Chondrocyte (in vitro differentiated cells): Measurements from ENCODE around the gene BCL2L14. TPM values are rescaled to one million over a fixed set of nuclear protein-coding genes. Genes with fewer than 3 reads are reported as not detected.

Experiments
- DNase-seq: peaks from one replicate; pipeline ENCODE4 v3.0.0; 2021; ENCODE audit warnings: mixed read lengths, low spot score
- H3K27ac Mint-ChIP-seq: one replicate; pipeline ENCODE4 v1.8.0; 2021; ENCODE audit warnings: mild to moderate bottlenecking, moderate library complexity, mixed read lengths; ENCODE audit not compliant: unreplicated experiment
- H3K27me3 Mint-ChIP-seq: 2 replicates; pipeline ENCODE4 v1.8.0; 2021; ENCODE audit warnings: low read depth, mixed read lengths
- H3K36me3 Mint-ChIP-seq: 2 replicates; pipeline ENCODE4 v1.8.0; 2021; ENCODE audit warnings: low read depth, mixed read lengths
- H3K4me1 Mint-ChIP-seq: 2 replicates; pipeline ENCODE4 v1.8.0; 2021; ENCODE audit warnings: low read depth, mild to moderate bottlenecking, mixed read lengths
- H3K4me3 Mint-ChIP-seq: one replicate; pipeline ENCODE4 v1.8.0; 2021; ENCODE audit warnings: mild to moderate bottlenecking, moderate library complexity, mixed read lengths; ENCODE audit not compliant: unreplicated experiment
- H3K9me3 Mint-ChIP-seq: 2 replicates; pipeline ENCODE4 v1.8.0; 2021; ENCODE audit warnings: low read depth, mixed read lengths
- total RNA-seq: library from RNA; stranded (reverse); gene quantifications from 3 replicates; pipeline ENCODE4 v1.2.1, GENCODE V29; 2021
- TF ChIP-seq, protein P1 (sequence below): fragments of 200-600 bp; sonication (generic); IDR thresholded peaks from 2 replicates; pipeline ENCODE4 v1.5.0; 2021; ENCODE audit warnings: antibody characterized with exemption, mild to moderate bottlenecking, moderate library complexity

BCL2L14 gene
- total RNA-seq, 1 donor from 2014 or later = not detected

DNA sequence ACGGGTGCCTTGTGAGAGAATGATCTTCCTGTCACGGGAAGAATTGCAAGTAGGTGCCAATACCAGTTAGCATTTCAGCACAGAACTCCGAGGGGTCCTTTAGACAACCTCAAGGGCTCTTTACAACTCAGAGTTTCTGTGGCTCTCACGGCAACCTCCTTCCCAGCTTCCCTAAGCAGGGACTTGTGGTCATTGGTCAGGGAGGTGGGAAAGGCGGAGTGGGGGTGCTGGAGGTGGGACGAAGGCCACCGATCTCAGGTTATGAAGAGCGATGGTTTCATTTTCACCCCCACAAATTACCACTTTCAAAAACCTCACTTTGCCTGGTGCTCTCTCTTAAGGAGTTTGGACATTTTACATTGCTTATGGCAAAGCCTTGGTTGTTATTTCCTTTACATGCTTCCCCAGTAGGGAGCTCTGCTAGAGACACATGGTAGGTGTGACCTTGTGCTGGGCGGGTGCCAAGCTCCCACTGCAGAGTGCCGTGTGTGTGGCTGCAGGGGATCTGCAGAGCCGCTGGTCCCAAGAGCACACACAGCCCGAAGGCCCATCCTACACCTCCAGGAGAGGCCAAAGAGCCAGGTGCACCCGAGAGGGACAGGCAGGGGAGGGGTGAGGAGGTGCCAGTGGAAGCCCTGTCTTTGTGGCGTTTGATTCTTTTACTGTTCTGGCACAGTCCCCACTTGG, 21.4 kb downstream of the BCL2L14 start:
- TF ChIP-seq, protein P1, sequence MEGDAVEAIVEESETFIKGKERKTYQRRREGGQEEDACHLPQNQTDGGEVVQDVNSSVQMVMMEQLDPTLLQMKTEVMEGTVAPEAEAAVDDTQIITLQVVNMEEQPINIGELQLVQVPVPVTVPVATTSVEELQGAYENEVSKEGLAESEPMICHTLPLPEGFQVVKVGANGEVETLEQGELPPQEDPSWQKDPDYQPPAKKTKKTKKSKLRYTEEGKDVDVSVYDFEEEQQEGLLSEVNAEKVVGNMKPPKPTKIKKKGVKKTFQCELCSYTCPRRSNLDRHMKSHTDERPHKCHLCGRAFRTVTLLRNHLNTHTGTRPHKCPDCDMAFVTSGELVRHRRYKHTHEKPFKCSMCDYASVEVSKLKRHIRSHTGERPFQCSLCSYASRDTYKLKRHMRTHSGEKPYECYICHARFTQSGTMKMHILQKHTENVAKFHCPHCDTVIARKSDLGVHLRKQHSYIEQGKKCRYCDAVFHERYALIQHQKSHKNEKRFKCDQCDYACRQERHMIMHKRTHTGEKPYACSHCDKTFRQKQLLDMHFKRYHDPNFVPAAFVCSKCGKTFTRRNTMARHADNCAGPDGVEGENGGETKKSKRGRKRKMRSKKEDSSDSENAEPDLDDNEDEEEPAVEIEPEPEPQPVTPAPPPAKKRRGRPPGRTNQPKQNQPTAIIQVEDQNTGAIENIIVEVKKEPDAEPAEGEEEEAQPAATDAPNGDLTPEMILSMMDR = no peak
- H3K36me3 Mint-ChIP-seq = no peaks in the 10 kb centered on the region
- H3K27me3 Mint-ChIP-seq = no peaks in the 10 kb centered on the region
- peaks cover 69% of the 10 kb centered on the region for H3K4me1 Mint-ChIP-seq
- no peak for DNase-seq
- H3K27ac Mint-ChIP-seq = no peak overlapping the region
- H3K4me3 Mint-ChIP-seq = no peak overlapping the region
- no peaks in the 10 kb centered on the region for H3K9me3 Mint-ChIP-seq

DNA sequence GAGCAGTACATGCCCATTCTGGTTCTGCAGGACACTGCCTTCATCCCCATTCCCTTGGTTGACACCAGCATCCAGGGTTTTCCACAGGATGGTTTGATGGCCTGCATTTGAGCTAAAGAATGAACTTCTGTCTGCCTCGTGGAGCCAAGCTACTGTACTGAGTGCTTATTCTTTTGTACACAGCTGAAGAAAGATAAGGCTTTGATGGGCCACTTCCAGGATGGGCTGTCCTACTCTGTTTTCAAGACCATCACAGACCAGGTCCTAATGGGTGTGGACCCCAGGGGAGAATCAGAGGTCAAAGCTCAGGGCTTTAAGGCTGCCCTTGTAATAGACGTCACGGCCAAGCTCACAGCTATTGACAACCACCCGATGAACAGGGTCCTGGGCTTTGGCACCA, 23.7 kb downstream of the BCL2L14 start:
- peaks cover 77% of the 10 kb centered on the region for H3K4me1 Mint-ChIP-seq
- H3K4me3 Mint-ChIP-seq = no peak overlapping the region

DNA sequence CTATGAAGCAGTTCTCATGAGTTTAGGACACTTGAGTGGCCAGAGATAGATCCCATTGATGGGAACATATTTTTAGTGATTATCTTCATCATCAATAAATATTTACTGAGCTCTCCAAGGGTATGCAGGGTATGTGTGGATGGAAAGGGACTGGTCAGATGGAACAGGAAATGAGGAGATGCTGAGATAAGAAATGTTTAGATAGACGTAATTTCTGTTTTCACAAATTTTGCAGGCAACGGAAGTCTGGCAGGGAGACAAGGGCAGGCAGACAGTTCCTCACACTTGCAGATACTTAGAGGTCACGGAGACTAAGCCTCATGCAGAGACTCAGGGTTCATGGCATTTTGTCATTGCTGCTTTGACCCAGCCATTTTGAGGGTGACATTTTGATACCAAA, 24.3 kb downstream of the BCL2L14 start:
- Mint-ChIP-seq H3K36me3 (peaks cover 5% of the 10 kb centered on the region), H3K4me1 (peaks cover 75% of the 10 kb centered on the region), H3K4me3 (no peak overlapping the region), H3K27me3 (no peaks in the 10 kb centered on the region), H3K9me3 (no peaks in the 10 kb centered on the region), H3K27ac (no peak overlapping the region)
- no peak for DNase-seq
- TF ChIP-seq, protein P1 = no peak

More for the DNA sequence above, 23.7 kb downstream of the BCL2L14 start:
- TF ChIP-seq, protein P1 = no peak
- H3K27ac Mint-ChIP-seq = no peak overlapping the region
- no peaks in the 10 kb centered on the region for H3K27me3 Mint-ChIP-seq
- H3K9me3 Mint-ChIP-seq = no peaks in the 10 kb centered on the region
- peaks cover 5% of the 10 kb centered on the region for H3K36me3 Mint-ChIP-seq
- no peak for DNase-seq

DNA sequence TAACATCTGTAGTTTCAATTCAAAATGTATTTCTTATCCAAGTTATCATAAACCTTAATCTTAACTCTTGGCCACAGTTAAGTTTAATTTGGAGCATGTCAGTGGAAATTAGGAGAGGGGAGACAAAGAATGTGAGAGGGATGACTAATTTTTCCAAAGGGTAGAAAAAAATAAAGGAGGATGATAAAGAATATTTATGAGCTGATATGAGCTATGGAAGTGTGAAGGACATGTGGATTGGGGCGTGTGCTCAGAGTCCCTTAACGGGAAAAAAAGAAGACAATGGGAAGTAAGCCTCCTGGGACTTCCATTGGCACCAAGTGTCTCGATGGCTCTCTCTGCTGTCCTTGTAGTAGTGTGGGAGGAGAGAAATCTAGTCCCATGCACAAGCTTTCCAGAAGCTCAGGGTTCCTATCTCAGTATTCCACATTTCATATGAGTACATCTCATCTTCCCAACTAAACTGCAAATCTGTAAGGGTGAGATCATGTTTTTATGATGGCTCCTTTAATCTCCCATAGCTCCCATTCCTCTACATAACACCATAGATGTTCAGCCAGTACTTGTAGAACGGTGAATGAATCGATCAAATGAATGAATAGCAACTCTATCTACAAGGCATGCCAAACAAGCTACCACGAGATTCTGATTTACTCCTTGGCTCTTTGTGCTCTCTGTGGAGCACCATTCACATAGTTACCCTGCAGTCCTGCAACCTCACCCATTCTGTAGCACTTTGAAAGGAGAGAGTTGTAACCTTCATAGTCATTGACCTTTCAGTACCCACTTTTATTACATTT, 27.4 kb downstream of the BCL2L14 start:
- peaks cover 45% of the 10 kb centered on the region for H3K4me1 Mint-ChIP-seq
- TF ChIP-seq, protein P1 = no peak
- no peak overlapping the region for H3K27ac Mint-ChIP-seq
- H3K27me3 Mint-ChIP-seq = no peaks in the 10 kb centered on the region
- H3K4me3 Mint-ChIP-seq = no peak overlapping the region
- no peaks in the 10 kb centered on the region for H3K9me3 Mint-ChIP-seq
- DNase-seq = no peak
- peaks cover 10% of the 10 kb centered on the region for H3K36me3 Mint-ChIP-seq

DNA sequence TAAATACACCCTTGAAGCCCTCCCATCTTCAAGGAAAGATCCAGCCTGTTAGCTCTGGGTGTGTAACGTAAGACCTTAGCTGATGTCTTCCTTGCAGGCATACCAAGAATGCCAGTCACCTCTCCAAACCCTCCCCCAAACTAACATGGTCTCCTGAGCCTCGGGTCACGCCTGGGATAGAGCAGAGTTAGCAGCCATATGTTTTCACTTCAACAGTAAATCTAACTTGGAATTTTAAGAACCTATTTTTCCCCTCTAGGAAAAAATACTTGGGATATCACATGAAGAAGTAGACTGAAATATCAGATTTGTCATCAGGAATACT, 27.9 kb downstream of the BCL2L14 start:
- peaks cover 44% of the 10 kb centered on the region for H3K4me1 Mint-ChIP-seq
- H3K27me3 Mint-ChIP-seq = no peaks in the 10 kb centered on the region
- no peak overlapping the region for H3K4me3 Mint-ChIP-seq
- peak overlapping the region; percentile 12 for H3K27ac Mint-ChIP-seq
- DNase-seq = no peak
- TF ChIP-seq, protein P1 = no peak
- H3K9me3 Mint-ChIP-seq = no peaks in the 10 kb centered on the region
- H3K36me3 Mint-ChIP-seq = peaks cover 13% of the 10 kb centered on the region
